HepG2 (cell line): ENCODE data around the gene TSC22D2. TPM values are rescaled to one million over a fixed set of nuclear protein-coding genes. Genes with fewer than 3 reads are reported as not detected.

ENCODE experiments used
- ATAC-seq: fragments of 200-7000 bp; cut with Tn5 transposase; 3 replicates; pipeline ENCODE4 v1.9.1; 2020; ENCODE audit warnings: mild to moderate bottlenecking, moderate library complexity
- BruUV-seq: library from RNA; stranded (reverse); fragments of 400-500 nt; replicated peaks from 2 replicates; lab custom pipeline; 2021; lab: Mats Ljungman, UMichigan
- CTCF ChIA-PET: fragments of 300-600 bp; formaldehyde crosslinking; extraction: SDS; loops from one replicate; lab custom pipeline; 2021; ENCODE audit warnings: low total read pairs, inconsistent platforms, low intra/inter-chr PET ratio; lab: Yijun Ruan, JAX
- POLR2A ChIA-PET: fragments of 350-600 bp; sonication (Branson Sonifier 250); formaldehyde crosslinking; loops from one replicate; lab custom pipeline; 2020; ENCODE audit warnings: antibody characterized with exemption, inconsistent platforms; lab: Yijun Ruan, JAX
- DNase-seq: peaks from one replicate; pipeline ENCODE4 v3.0.0-alpha.2; 2015; ENCODE audit warnings: low spot score
- FAIRE-seq: peaks from 3 replicates; lab custom pipeline; 2011; peaks lifted over from hg19 to GRCh38; lab: Jason Lieb, UNC
- H2AFZ ChIP-seq: one replicate; pipeline ENCODE4 v1.6.1; 2011; ENCODE audit warnings: low read length, inconsistent platforms
- H3K27ac ChIP-seq: fragments of 300-600 bp; 3 replicates; pipeline ENCODE4 v1.8.0; 2011; ENCODE audit warnings: mixed run types, mild to moderate bottlenecking, mixed read lengths, low read length, inconsistent platforms; ENCODE audit not compliant: insufficient read depth; ENCODE audit errors: extremely low read length
- H3K27me3 ChIP-seq, 2 experiments: fragments of 200-600 bp in 1 of 2; 2 replicates in 1 of 2; 3 replicates in 1 of 2; pipeline versions ENCODE4 v1.6.0 to v1.8.0; 2011; ENCODE audit warnings: low read length in 2 of 2, mild to moderate bottlenecking in 2 of 2, moderate library complexity in 2 of 2, inconsistent platforms in 1 of 2; ENCODE audit not compliant: insufficient read depth in 2 of 2, control insufficient read depth in 1 of 2
- H3K36me3 ChIP-seq, 2 experiments: fragments of 200-600 bp in 1 of 2; replicated peaks in 1 of 2; 2 replicates in 1 of 2; 3 replicates in 1 of 2; pipeline versions ENCODE4 v1.5.1 to v1.8.0; 2011; ENCODE audit warnings: low read length in 2 of 2, inconsistent platforms in 1 of 2; ENCODE audit not compliant: insufficient read depth in 2 of 2, control insufficient read depth in 1 of 2
- H3K4me1 ChIP-seq: 2 replicates; pipeline ENCODE4 v1.5.1; 2012; ENCODE audit warnings: low read length, inconsistent platforms; ENCODE audit not compliant: insufficient read depth
- H3K4me2 ChIP-seq: 2 replicates; pipeline ENCODE4 v1.6.0; 2011; ENCODE audit warnings: low read depth, low read length, inconsistent platforms
- H3K4me3 ChIP-seq, 3 experiments: fragments of 200-600 bp in 1 of 3; sonication (generic), shearing (Covaris generic) in 1 of 3; replicated peaks in 1 of 3; 2 replicates each; pipeline ENCODE4 v1.5.1; 2011 to 2016; ENCODE audit warnings: low read length in 3 of 3, inconsistent platforms in 2 of 3, low read depth in 2 of 3, mild to moderate bottlenecking in 2 of 3, control low read depth in 1 of 3, mixed read lengths in 1 of 3; ENCODE audit not compliant: insufficient read depth in 1 of 3
- H3K79me2 ChIP-seq: one replicate; pipeline ENCODE4 v1.6.1; 2011; ENCODE audit warnings: low read length, inconsistent platforms; ENCODE audit not compliant: insufficient read depth
- H3K9ac ChIP-seq: 2 replicates; pipeline ENCODE4 v1.6.0; 2011; ENCODE audit warnings: mild to moderate bottlenecking, low read depth, low read length, inconsistent platforms; ENCODE audit not compliant: insufficient read depth
- H3K9me3 ChIP-seq: 2 replicates; pipeline ENCODE4 v1.5.1; 2012; ENCODE audit warnings: mild to moderate bottlenecking, low read length
- H4K20me1 ChIP-seq: 2 replicates; pipeline ENCODE4 v1.6.0; 2011; ENCODE audit warnings: inconsistent platforms, mild to moderate bottlenecking, low read length, moderate library complexity; ENCODE audit not compliant: insufficient read depth
- AHR ChIP-seq: IDR thresholded peaks from 2 replicates; pipeline ENCODE4 v1.6.1; 2018; ENCODE audit warnings: missing genetic modification reagents, missing compliant biosample characterization
- BRD4 ChIP-seq: sonication (generic); formaldehyde crosslinking; IDR thresholded peaks from 2 replicates; pipeline ENCODE4 v1.4.0; 2020; ENCODE audit warnings: missing genetic modification reagents
- HMG20A ChIP-seq: IDR thresholded peaks from 2 replicates; pipeline ENCODE4 v1.6.1; 2016; ENCODE audit warnings: borderline replicate concordance
- ISX ChIP-seq: sonication (generic); formaldehyde crosslinking; conservative IDR thresholded peaks from 2 replicates; pipeline ENCODE4 v1.5.0; 2020; ENCODE audit warnings: missing genetic modification reagents
- MAFK ChIP-seq, 2 experiments: IDR thresholded peaks in 1 of 2; conservative IDR thresholded peaks in 1 of 2; 2 replicates each; pipeline ENCODE4 v1.6.1; 2011; ENCODE audit warnings: improper control_type of control experiment in 2 of 2, low read length in 2 of 2
- PCBP2 ChIP-seq: fragments of 200-400 bp; formaldehyde crosslinking; optimal IDR thresholded peaks from 2 replicates; pipeline ENCODE3; 2018; ENCODE audit warnings: low read length, low read depth; ENCODE audit not compliant: poor library complexity, severe bottlenecking
- PRPF4 ChIP-seq: fragments of 200-400 bp; formaldehyde crosslinking; IDR thresholded peaks from 2 replicates; pipeline ENCODE4 v1.6.1; 2016; ENCODE audit warnings: low read length, low read depth; ENCODE audit not compliant: poor library complexity, severe bottlenecking
- SNRNP70 ChIP-seq: fragments of 200-400 bp; formaldehyde crosslinking; IDR thresholded peaks from 2 replicates; pipeline ENCODE4 v1.6.1; 2017; ENCODE audit warnings: mild to moderate bottlenecking, low read depth, low read length, moderate library complexity
- ZNF121 ChIP-seq: sonication (generic); formaldehyde crosslinking; IDR thresholded peaks from 2 replicates; pipeline ENCODE4 v1.5.0; 2020; ENCODE audit warnings: mild to moderate bottlenecking, missing genetic modification reagents
- ZNF510 ChIP-seq: sonication (generic); formaldehyde crosslinking; IDR thresholded peaks from 2 replicates; pipeline ENCODE4 v1.4.0; 2020; ENCODE audit warnings: low read depth, mild to moderate bottlenecking, missing genetic modification reagents
- ZNF546 ChIP-seq: sonication (generic); formaldehyde crosslinking; conservative IDR thresholded peaks from 2 replicates; pipeline ENCODE4 v1.8.1; 2023; ENCODE audit warnings: mild to moderate bottlenecking, missing genetic modification reagents
- ZNF556 ChIP-seq: sonication (generic); formaldehyde crosslinking; IDR thresholded peaks from 2 replicates; pipeline ENCODE4 v1.4.0; 2020; ENCODE audit warnings: mild to moderate bottlenecking, missing genetic modification reagents, borderline replicate concordance
- ZNF652 ChIP-seq: IDR thresholded peaks from 2 replicates; pipeline ENCODE4 v1.6.1; 2016; ENCODE audit warnings: low read depth, borderline replicate concordance
- WGBS: methylation state at CpG from one replicate; pipeline ENCODE4 v1.1.6; 2017; ENCODE audit warnings: low lambda C conversion rate; 5-methylcytosine and 5-hydroxymethylcytosine counted together
- in situ Hi-C: cut with HindIII; loops from 2 replicates; pipeline ENCODE4 v1.10.0; 2017; ENCODE audit warnings: low pct_unique_long_range_greater_than_20kb; ENCODE audit not compliant: extremely low pct_ligation_motif_present
- intact Hi-C: fragments of 100-400 bp; cut with micrococcal nuclease; formaldehyde crosslinking; loops from one replicate; pipeline ENCODE4 v1.10.0; 2022; ENCODE audit not compliant: unreplicated experiment
- polyA plus RNA-seq, 8 experiments: library from polyadenylated mRNA; depleted of rRNA in 3 of 8; stranded (reverse) in 7 of 8; unstranded in 1 of 8; fragments of >200 nt; fragmentation: Illumina TruSeq in 4 of 8; extraction: Trizol in 4 of 8; gene quantifications; 2 replicates each; pipeline versions ENCODE4 v1.2.1 to v1.2.3, GENCODE V29; 2011 to 2016; ENCODE audit warnings: low read depth in 4 of 8, missing spikeins in 1 of 8, mixed read lengths in 1 of 8; ENCODE audit not compliant: insufficient read depth in 1 of 8
- total RNA-seq, 5 experiments: library from RNA; depleted of rRNA; stranded (reverse); fragments of >200 nt; fragmentation: Illumina TruSeq; extraction: Trizol; gene quantifications; 2 replicates each; pipeline ENCODE4 v1.2.3, GENCODE V29; 2016; ENCODE audit warnings: low read depth in 1 of 5
- TF ChIP-seq, protein P1 (sequence below): sonication (generic); formaldehyde crosslinking; IDR thresholded peaks from 2 replicates; pipeline ENCODE4 v1.4.0; 2020; ENCODE audit warnings: mild to moderate bottlenecking, missing genetic modification reagents
- TF ChIP-seq, protein P2 (sequence below): sonication (generic); formaldehyde crosslinking; IDR thresholded peaks from 2 replicates; pipeline ENCODE4 v1.4.0; 2020; ENCODE audit warnings: missing genetic modification reagents

Gene TSC22D2
- total and polyA plus RNA-seq, 2 of the 13 experiments (the other 11 are each of a cell fraction or from before 2014, with no cell fraction given), result 4.6 to 8.2 TPM

DNA sequence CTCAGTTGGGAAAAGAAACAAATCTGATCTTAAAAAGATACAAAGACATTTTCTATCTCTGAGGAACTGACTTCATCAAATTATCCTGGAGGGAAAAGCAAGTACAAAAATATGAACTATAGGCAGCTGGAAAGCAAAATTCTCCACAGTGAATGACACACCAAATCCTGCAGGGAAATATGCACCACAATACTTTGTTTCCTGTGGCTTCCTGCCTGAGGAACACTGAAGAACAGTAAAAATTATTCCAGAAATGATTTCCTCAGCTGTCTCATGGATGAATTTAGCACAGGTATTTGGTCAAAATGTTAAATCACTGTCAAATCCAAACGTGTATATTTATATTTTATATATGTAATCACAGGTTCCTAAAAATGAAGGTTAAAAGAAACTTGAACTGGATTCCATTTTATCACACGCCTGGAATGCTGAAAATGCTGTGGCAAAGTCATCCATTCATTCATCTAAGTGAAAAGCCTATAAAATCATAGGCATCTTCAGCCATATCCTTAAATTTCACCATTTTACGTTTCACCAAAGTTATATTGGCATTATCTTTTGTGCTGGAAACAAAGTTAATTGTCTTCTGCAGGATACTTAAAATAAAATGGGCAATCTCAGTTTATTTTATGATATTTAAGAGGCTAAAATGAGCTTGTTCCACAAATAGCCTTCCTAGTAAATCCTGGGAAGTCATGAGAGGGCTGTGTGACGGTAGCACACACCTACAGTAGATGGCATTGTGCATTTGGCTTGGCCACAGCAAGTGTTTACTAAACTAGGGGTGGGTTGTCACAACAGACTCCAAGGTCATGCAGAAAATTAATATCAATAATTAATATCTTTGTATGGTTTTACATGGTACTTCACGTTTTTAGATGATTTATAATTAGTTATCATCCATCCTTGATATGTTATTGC is 19.3 kb upstream of the TSC22D2 start:
- intact Hi-C loops, result no loop called here
- in situ Hi-C loops, result no loop called here
- no TSS peak for BruUV-seq
- ATAC-seq (no peak), DNase-seq (no peak), FAIRE-seq (no peak)
- Histone ChIP-seq H3K9me3 (no peaks in the 10 kb centered on the region), H3K9ac (no peak overlapping the region), H3K4me3 (no peak overlapping the region), H3K27me3 (peaks cover 0 to 2% of the 10 kb centered on the region in 2 experiments; a peak in 1 of 5 replicates), H4K20me1 (no peaks in the 10 kb centered on the region), H3K27ac (no peak overlapping the region), H2AFZ (no peak overlapping the region), H3K4me2 (no peak overlapping the region), H3K79me2 (no peaks in the 10 kb centered on the region), H3K4me1 (peaks cover 19% of the 10 kb centered on the region), H3K36me3 (no peaks in the 10 kb centered on the region)
- CTCF ChIA-PET, result no interaction called here
- 9% methylated on average over 5 of the region's 5 CpGs for WGBS
- TF ChIP-seq MAFK (conservative IDR thresholded peaks at IDR 0.05 in 1 of 2, IDR thresholded peaks at IDR 0.05 in 1 of 2; ENCODE audit: low read length in 2 of 2), result no peak
- no peak for TF ChIP-seq AHR (CRISPR knock-in tag)
- no peak for TF ChIP-seq ZNF546 (CRISPR knock-in tag)
- no peak for TF ChIP-seq ZNF556 (CRISPR knock-in tag)
- no peak for TF ChIP-seq PCBP2
- POLR2A ChIA-PET, result no interaction called here

DNA sequence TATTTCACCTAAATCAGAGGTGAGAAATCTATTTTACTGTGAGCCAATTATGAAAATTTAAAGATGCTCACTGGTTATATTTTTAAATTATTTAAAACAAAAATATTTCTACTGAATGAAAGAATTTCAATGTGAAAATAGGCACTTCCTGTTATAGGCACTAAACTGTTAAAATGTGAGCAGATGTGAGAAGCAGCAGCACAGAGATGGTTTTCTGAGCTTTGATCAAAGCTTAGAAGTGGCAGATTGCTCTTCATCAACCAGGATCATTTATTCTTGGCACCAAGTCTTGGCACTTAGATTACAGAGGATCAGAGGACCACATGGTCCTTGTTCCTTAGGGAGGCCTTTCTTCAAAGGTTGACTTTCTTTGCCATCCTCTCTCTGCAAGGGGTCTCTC is 18.0 kb upstream of the TSC22D2 start:
- BruUV-seq, result no TSS peak
- TF ChIP-seq PRPF4, result no peak
- TF ChIP-seq HMG20A, result no peak
- TF ChIP-seq, protein P1, sequence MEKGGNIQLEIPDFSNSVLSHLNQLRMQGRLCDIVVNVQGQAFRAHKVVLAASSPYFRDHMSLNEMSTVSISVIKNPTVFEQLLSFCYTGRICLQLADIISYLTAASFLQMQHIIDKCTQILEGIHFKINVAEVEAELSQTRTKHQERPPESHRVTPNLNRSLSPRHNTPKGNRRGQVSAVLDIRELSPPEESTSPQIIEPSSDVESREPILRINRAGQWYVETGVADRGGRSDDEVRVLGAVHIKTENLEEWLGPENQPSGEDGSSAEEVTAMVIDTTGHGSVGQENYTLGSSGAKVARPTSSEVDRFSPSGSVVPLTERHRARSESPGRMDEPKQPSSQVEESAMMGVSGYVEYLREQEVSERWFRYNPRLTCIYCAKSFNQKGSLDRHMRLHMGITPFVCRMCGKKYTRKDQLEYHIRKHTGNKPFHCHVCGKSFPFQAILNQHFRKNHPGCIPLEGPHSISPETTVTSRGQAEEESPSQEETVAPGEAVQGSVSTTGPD (CRISPR knock-in tag), result no peak
- TF ChIP-seq, protein P2, sequence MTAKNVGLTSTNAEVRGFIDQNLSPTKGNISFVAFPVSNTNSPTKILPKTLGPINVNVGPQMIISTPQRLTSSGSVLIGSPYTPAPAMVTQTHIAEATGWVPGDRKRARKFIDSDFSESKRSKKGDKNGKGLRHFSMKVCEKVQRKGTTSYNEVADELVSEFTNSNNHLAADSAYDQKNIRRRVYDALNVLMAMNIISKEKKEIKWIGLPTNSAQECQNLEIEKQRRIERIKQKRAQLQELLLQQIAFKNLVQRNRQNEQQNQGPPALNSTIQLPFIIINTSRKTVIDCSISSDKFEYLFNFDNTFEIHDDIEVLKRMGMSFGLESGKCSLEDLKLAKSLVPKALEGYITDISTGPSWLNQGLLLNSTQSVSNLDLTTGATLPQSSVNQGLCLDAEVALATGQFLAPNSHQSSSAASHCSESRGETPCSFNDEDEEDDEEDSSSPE (CRISPR knock-in tag), result no peak
- no peak for TF ChIP-seq ZNF510 (CRISPR knock-in tag)
- TF ChIP-seq SNRNP70, result no peak
- no peak for TF ChIP-seq ISX (CRISPR knock-in tag)
- TF ChIP-seq ZNF652 (CRISPR knock-in tag), result no peak
- TF ChIP-seq ZNF121 (CRISPR knock-in tag), result no peak
- TF ChIP-seq BRD4 (CRISPR knock-in tag), result no peak

More for the DNA sequence above, 18.0 kb upstream of the TSC22D2 start:
- FAIRE-seq (no peak), DNase-seq (no peak), ATAC-seq (no peak)
- H2AFZ ChIP-seq, result no peak overlapping the region
- H3K9me3 ChIP-seq, result no peaks in the 10 kb centered on the region
- H3K4me1 ChIP-seq, result peaks cover 7% of the 10 kb centered on the region
- POLR2A ChIA-PET, result interaction anchor here (1.0 kb wide), 1 partner anchor 18 kb away, joined by 3 read pairs; the partner anchor contains the start of gene TSC22D2
- no peak overlapping the region for H3K9ac ChIP-seq
- CTCF ChIA-PET, result no interaction called here
- intact Hi-C loops (no loop called here), in situ Hi-C loops (no loop called here)
- no peaks in the 10 kb centered on the region for H3K36me3 ChIP-seq
- peaks cover 0 to 2% of the 10 kb centered on the region in 2 experiments; a peak in 1 of 5 replicates for H3K27me3 ChIP-seq
- no peak overlapping the region for H3K4me2 ChIP-seq
- no peaks in the 10 kb centered on the region for H3K79me2 ChIP-seq
- no peak overlapping the region for H3K4me3 ChIP-seq
- no peaks in the 10 kb centered on the region for H4K20me1 ChIP-seq
- no peak overlapping the region for H3K27ac ChIP-seq
